HepG2 (cell line): ENCODE measurements around the gene UBAP2. TPM values are rescaled to one million over a fixed set of nuclear protein-coding genes. Genes with fewer than 3 reads are reported as not detected.

Experiments used
- FOXP1 ChIP-seq, 2 experiments: fragments of 450-650 bp in 1 of 2; IDR thresholded peaks; 2 replicates each; pipeline ENCODE4 v1.6.1; 2017 to 2018; ENCODE audit warnings: antibody characterized with exemption in 1 of 2
- MYPOP ChIP-seq: sonication (generic); formaldehyde crosslinking; IDR thresholded peaks from 2 replicates; pipeline ENCODE4 v1.8.1; 2023; ENCODE audit warnings: mild to moderate bottlenecking, moderate library complexity, missing genetic modification reagents
- NFIB ChIP-seq: sonication (generic); formaldehyde crosslinking; IDR thresholded peaks from 2 replicates; pipeline ENCODE4 v1.9.0; 2021; ENCODE audit warnings: missing genetic modification reagents, mild to moderate bottlenecking, borderline replicate concordance
- NR2C2 ChIP-seq: sonication (generic); formaldehyde crosslinking; IDR thresholded peaks from 2 replicates; pipeline ENCODE4 v1.4.0; 2020; ENCODE audit warnings: missing genetic modification reagents, mild to moderate bottlenecking, moderate library complexity, borderline replicate concordance
- NRL ChIP-seq: sonication (generic); formaldehyde crosslinking; IDR thresholded peaks from 2 replicates; pipeline ENCODE4 v1.5.0; 2020; ENCODE audit warnings: missing genetic modification reagents, mild to moderate bottlenecking, moderate library complexity, borderline replicate concordance
- RAD51 ChIP-seq: fragments of 450-650 bp; IDR thresholded peaks from 2 replicates; pipeline ENCODE4 v1.6.1; 2016; ENCODE audit warnings: borderline replicate concordance
- RCOR2 ChIP-seq: IDR thresholded peaks from 2 replicates; pipeline ENCODE4 v1.6.1; 2016; ENCODE audit warnings: missing biosample characterization, missing genetic modification reagents
- RFXANK ChIP-seq: IDR thresholded peaks from 2 replicates; pipeline ENCODE4 v1.6.1; 2016
- SMAD9 ChIP-seq: sonication (generic); formaldehyde crosslinking; IDR thresholded peaks from 2 replicates; pipeline ENCODE4 v1.5.1; 2020; ENCODE audit warnings: mild to moderate bottlenecking, missing genetic modification reagents
- ZBTB3 ChIP-seq: sonication (generic); formaldehyde crosslinking; IDR thresholded peaks from 2 replicates; pipeline ENCODE4 v1.4.0; 2020; ENCODE audit warnings: low read depth, mild to moderate bottlenecking, moderate library complexity, missing genetic modification reagents, borderline replicate concordance
- ZNF605 ChIP-seq: sonication (generic); formaldehyde crosslinking; IDR thresholded peaks from 2 replicates; pipeline ENCODE4 v1.8.0; 2022; ENCODE audit warnings: mild to moderate bottlenecking, missing genetic modification reagents
- ZNF644 ChIP-seq: IDR thresholded peaks from 2 replicates; pipeline ENCODE4 v1.6.1; 2016; ENCODE audit warnings: low read depth
- ZNF652 ChIP-seq: IDR thresholded peaks from 2 replicates; pipeline ENCODE4 v1.6.1; 2016; ENCODE audit warnings: low read depth, borderline replicate concordance
- ZNF674 ChIP-seq: sonication (generic); formaldehyde crosslinking; IDR thresholded peaks from 2 replicates; pipeline ENCODE4 v1.5.0; 2020; ENCODE audit warnings: low read depth, mild to moderate bottlenecking, missing genetic modification reagents
- ZNF781 ChIP-seq: sonication (generic); formaldehyde crosslinking; IDR thresholded peaks from 2 replicates; pipeline ENCODE4 v1.5.1; 2020; ENCODE audit warnings: borderline replicate concordance, mild to moderate bottlenecking, missing genetic modification reagents; ENCODE audit errors: not compliant biosample characterization
- polyA plus RNA-seq, 8 experiments: library from polyadenylated mRNA; depleted of rRNA in 3 of 8; stranded (reverse) in 7 of 8; unstranded in 1 of 8; fragments of >200 nt; fragmentation: Illumina TruSeq in 4 of 8; extraction: Trizol in 4 of 8; gene quantifications; 2 replicates each; pipeline versions ENCODE4 v1.2.1 to v1.2.3, GENCODE V29; 2011 to 2016; ENCODE audit warnings: low read depth in 4 of 8, missing spikeins in 1 of 8, mixed read lengths in 1 of 8; ENCODE audit not compliant: insufficient read depth in 1 of 8
- total RNA-seq, 5 experiments: library from RNA; depleted of rRNA; stranded (reverse); fragments of >200 nt; fragmentation: Illumina TruSeq; extraction: Trizol; gene quantifications; 2 replicates each; pipeline ENCODE4 v1.2.3, GENCODE V29; 2016; ENCODE audit warnings: low read depth in 1 of 5
- TF ChIP-seq, protein P1 (sequence below): sonication (generic); formaldehyde crosslinking; IDR thresholded peaks from 2 replicates; pipeline ENCODE4 v1.4.0; 2020; ENCODE audit warnings: missing genetic modification reagents, borderline replicate concordance
- TF ChIP-seq, protein P2 (sequence below): sonication (generic); formaldehyde crosslinking; IDR thresholded peaks from 2 replicates; pipeline ENCODE4 v1.5.0; 2020; ENCODE audit warnings: missing genetic modification reagents, mild to moderate bottlenecking, borderline replicate concordance
- TF ChIP-seq, protein P3 (sequence below): sonication (generic); formaldehyde crosslinking; IDR thresholded peaks from 2 replicates; pipeline ENCODE4 v1.5.0; 2020; ENCODE audit warnings: mild to moderate bottlenecking, missing genetic modification reagents
- TF ChIP-seq, protein P4 (sequence below): sonication (generic); formaldehyde crosslinking; conservative IDR thresholded peaks from 2 replicates; pipeline ENCODE4 v1.8.0; 2022; ENCODE audit warnings: low read depth, missing genetic modification reagents

Gene UBAP2
- total and polyA plus RNA-seq, 2 of the 13 experiments (the other 11 are each of a cell fraction or from before 2014, with no cell fraction given) = 19.0 to 22.0 TPM

- TF ChIP-seq, protein P1, sequence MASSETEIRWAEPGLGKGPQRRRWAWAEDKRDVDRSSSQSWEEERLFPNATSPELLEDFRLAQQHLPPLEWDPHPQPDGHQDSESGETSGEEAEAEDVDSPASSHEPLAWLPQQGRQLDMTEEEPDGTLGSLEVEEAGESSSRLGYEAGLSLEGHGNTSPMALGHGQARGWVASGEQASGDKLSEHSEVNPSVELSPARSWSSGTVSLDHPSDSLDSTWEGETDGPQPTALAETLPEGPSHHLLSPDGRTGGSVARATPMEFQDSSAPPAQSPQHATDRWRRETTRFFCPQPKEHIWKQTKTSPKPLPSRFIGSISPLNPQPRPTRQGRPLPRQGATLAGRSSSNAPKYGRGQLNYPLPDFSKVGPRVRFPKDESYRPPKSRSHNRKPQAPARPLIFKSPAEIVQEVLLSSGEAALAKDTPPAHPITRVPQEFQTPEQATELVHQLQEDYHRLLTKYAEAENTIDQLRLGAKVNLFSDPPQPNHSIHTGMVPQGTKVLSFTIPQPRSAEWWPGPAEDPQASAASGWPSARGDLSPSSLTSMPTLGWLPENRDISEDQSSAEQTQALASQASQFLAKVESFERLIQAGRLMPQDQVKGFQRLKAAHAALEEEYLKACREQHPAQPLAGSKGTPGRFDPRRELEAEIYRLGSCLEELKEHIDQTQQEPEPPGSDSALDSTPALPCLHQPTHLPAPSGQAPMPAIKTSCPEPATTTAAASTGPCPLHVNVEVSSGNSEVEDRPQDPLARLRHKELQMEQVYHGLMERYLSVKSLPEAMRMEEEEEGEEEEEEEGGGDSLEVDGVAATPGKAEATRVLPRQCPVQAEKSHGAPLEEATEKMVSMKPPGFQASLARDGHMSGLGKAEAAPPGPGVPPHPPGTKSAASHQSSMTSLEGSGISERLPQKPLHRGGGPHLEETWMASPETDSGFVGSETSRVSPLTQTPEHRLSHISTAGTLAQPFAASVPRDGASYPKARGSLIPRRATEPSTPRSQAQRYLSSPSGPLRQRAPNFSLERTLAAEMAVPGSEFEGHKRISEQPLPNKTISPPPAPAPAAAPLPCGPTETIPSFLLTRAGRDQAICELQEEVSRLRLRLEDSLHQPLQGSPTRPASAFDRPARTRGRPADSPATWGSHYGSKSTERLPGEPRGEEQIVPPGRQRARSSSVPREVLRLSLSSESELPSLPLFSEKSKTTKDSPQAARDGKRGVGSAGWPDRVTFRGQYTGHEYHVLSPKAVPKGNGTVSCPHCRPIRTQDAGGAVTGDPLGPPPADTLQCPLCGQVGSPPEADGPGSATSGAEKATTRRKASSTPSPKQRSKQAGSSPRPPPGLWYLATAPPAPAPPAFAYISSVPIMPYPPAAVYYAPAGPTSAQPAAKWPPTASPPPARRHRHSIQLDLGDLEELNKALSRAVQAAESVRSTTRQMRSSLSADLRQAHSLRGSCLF (CRISPR knock-in tag) = no peak
- TF ChIP-seq MYPOP (CRISPR knock-in tag) (no peak), ZNF674 (CRISPR knock-in tag) (no peak), NFIB (CRISPR knock-in tag) (no peak), ZNF781 (CRISPR knock-in tag) (no peak), ZNF605 (CRISPR knock-in tag) (no peak), NRL (no peak), ZNF652 (CRISPR knock-in tag) (peak; percentile 81; the same call in 1 of the 2 replicates), ZNF644 (no peak), ZBTB3 (CRISPR knock-in tag) (no peak), NR2C2 (CRISPR knock-in tag) (peak; percentile 45; the same call in 1 of the 2 replicates), SMAD9 (CRISPR knock-in tag) (no peak), RAD51 (no peak), RFXANK (CRISPR knock-in tag) (no peak), FOXP1 (IDR thresholded peaks at IDR 0.05) (no peak), FOXP1 (CRISPR knock-in tag; IDR thresholded peaks at IDR 0.05) (peak; percentile 49; the same call in 1 of the 2 replicates), RCOR2 (CRISPR knock-in tag) (peak; percentile 39; the same call in 1 of the 2 replicates)
- TF ChIP-seq, protein P2, sequence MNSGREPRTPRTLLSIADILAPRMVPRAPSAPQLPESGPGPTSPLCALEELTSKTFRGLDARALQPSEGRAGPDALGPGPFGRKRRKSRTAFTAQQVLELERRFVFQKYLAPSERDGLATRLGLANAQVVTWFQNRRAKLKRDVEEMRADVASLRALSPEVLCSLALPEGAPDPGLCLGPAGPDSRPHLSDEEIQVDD (CRISPR knock-in tag) = no peak
- TF ChIP-seq, protein P3, sequence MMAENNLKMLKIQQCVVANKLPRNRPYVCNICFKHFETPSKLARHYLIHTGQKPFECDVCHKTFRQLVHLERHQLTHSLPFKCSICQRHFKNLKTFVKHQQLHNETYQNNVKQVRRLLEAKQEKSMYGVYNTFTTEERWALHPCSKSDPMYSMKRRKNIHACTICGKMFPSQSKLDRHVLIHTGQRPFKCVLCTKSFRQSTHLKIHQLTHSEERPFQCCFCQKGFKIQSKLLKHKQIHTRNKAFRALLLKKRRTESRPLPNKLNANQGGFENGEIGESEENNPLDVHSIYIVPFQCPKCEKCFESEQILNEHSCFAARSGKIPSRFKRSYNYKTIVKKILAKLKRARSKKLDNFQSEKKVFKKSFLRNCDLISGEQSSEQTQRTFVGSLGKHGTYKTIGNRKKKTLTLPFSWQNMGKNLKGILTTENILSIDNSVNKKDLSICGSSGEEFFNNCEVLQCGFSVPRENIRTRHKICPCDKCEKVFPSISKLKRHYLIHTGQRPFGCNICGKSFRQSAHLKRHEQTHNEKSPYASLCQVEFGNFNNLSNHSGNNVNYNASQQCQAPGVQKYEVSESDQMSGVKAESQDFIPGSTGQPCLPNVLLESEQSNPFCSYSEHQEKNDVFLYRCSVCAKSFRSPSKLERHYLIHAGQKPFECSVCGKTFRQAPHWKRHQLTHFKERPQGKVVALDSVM (CRISPR knock-in tag) = no peak
- TF ChIP-seq, protein P4, sequence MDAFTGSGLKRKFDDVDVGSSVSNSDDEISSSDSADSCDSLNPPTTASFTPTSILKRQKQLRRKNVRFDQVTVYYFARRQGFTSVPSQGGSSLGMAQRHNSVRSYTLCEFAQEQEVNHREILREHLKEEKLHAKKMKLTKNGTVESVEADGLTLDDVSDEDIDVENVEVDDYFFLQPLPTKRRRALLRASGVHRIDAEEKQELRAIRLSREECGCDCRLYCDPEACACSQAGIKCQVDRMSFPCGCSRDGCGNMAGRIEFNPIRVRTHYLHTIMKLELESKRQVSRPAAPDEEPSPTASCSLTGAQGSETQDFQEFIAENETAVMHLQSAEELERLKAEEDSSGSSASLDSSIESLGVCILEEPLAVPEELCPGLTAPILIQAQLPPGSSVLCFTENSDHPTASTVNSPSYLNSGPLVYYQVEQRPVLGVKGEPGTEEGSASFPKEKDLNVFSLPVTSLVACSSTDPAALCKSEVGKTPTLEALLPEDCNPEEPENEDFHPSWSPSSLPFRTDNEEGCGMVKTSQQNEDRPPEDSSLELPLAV = no peak
Measured at GRCh38 chr9:33934188-33934878, 114.4 kb downstream of the UBAP2 start (continued).
